ENCODE measurements around the gene NANOGP8.
"Not testable (repeated sequence)": the region's sequence is repeated elsewhere in the genome, so short reads cannot be mapped to it uniquely, and the experiment has no call there.

The NANOGP8 gene

DNA sequence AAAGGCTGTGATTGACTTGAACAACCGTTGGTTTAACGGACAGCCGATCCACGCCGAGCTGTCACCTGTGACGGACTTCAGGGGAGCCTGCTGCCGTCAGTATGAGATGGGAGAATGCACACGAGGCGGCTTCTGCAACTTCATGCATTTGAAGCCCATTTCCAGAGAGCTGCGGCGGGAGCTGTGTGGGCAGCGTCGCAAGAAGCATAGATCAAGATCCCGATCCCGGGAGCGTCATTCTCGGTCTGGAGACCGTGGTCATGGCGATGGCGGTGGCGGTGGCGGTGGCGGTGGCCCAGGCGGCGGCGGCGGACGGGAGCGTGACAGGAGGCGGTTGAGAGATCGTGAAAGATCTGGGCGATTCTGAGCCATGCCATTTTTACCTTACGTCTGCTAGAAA lies 7.8 kb upstream of the NANOGP8 start:
- DNase-seq (ENCODE audit: low spot score) = no peak

DNA sequence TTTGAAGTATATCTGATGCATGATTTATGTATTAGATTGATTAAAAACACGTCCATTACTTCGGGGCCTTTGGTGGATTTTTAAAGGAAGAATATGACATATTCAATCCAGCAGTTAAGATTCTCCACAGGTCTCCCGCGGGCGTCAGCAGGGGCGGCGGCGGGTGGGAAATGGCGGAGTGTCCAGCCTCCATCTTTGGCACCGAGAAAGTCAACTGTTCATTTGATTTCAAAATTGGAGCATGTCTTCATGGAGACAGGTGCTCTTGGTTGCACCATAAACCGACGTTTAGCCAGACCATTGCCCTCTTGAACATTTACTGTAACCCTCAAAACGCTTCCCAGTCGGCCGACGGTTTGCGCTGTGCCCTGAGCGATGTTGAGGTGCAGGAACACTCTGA lies 7.2 kb upstream of the NANOGP8 start:
- DNase-seq (ENCODE audit: low spot score) = no peak

DNA sequence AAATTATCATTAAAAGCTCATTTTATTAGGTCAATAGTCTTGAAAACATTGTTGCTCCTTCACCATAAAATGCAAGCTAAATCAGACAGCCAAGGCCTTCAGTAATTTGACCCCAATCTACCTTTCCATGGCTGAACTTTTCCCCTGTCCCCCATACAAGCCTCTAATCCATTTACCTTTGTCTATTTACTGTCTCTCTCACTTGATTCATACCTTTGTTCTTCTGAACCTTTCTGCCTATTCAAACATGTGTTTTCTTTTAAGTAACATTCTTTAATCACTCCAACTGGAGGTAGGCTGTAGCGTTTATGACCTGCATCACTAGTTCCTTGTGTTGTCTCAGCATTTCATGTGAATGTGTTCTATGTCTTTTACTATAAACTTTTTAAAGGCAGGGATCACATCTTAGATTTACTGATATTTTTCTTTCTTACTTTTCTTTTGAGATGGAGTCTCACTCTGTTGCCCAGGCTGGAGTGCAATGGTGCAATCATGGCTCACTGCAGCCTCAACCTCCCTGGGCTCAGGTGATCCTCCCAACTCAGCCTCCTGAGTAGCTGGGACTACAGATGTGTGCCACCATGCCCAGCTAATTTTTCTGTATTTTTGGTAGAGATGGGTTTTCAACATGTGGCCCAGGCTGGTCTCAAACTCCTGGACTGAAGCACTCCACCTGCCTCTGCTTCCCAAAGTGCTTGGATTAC lies 5.2 kb upstream of the NANOGP8 start:
- no peak for DNase-seq (ENCODE audit: low spot score)

DNA sequence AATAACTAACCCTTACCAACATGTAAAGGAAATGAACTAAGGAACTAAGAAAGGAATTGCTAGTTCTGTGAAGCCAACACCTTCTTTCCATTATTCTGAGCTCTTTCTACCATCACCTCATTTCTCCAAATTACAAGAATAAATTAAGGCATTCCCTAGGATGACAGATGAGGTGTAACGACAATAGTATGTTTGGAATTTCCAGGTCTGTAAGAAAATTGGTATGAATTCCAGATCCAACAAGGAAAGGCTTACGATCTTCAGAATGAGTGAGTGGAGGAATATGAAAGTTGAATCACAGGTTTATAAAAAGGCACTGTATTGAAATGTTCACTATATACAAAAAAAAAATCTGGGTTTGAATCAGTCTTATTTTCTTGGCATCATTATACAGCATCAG lies 4.5 kb upstream of the NANOGP8 start:
- DNase-seq (ENCODE audit: low spot score) = no peak

DNA sequence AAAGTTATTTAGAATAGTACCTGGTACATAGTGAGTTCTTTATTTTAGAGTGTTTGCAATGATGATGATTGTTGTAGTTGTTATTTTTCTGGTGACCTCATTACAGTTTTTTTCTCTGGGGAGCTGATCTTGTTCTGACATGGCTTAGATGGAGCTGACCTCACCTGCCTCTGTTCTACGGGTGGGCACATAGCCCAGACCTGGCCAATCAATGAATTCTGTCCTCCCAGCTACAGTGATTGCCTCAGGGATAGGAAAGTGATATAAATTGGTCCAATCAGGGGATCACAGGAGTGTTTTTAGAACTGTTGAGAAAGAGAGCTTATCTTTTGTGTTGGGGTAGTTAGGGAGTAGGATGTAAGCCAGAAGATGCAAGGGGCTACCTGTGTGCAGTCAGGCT lies 3.2 kb upstream of the NANOGP8 start:
- DNase-seq (ENCODE audit: low spot score) = no peak

DNA sequence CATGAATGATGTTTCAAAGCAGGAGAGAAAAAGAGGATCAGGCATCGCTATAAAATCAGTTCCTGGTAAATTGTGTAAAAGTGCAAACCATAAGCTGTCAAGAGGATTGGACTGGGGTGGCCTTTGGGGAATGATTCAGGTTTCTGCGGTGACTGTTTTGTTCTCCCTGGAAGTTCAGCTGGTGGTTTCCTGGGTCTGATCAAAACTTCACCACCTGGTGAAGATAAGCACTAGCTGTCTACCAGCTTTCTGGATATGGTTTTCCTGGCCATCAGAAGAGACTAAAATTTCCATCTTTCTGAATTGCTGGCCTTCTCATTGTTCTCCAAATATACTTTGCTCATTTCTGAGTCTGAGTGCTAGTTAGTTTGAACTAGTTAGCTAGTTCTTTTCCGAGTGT lies 2.7 kb upstream of the NANOGP8 start:
- DNase-seq (ENCODE audit: low spot score) = no peak

DNA sequence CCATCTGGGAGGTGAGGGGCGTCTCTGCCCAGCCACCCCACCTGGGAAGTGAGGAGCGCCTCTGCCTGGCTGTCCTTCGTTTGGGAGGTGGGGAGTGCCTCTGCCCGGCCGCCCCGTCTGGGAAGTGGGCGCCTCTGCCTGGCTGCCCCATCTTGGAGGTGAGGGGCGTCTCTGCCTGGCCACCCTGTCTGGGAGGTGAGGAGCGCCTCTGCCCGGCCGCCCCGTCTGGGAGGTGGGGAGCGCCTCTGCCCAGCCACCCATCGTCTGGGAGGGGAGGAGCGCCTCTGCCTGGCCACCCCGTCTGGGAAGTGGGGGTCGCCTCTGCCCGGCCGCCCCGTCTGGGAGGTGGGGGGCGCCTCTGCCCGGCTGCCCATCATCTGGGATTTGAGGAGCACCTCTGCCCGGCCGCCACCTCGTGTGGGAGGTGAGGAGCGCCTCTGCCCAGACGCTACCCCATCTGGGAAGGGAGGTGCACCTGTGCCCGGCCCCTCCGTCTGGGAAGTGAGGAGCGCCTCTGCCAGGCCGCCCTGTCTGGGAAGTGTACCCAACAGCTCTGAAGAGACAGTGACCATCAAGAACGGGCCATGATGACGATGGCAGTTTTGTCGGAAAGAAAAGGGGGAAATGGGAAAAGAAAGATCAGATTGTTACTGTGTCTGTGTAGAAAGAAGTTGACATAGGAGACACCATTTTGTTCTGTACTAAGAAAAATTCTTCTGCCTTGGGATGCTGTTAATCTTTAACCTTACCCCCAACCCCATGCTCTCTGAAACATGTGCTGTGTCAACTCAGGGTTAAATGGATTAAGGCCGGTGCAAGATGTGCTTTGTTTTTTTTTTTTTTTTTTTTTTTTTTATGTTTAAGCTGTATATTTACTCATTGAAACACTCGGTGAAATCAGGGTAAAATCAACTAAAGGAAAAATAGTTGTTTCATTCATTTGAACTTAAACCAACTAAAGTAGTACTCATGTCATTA lies 2.4 kb downstream of the NANOGP8 start:
- DNase-seq (ENCODE audit: low spot score) = not testable (repeated sequence)

DNA sequence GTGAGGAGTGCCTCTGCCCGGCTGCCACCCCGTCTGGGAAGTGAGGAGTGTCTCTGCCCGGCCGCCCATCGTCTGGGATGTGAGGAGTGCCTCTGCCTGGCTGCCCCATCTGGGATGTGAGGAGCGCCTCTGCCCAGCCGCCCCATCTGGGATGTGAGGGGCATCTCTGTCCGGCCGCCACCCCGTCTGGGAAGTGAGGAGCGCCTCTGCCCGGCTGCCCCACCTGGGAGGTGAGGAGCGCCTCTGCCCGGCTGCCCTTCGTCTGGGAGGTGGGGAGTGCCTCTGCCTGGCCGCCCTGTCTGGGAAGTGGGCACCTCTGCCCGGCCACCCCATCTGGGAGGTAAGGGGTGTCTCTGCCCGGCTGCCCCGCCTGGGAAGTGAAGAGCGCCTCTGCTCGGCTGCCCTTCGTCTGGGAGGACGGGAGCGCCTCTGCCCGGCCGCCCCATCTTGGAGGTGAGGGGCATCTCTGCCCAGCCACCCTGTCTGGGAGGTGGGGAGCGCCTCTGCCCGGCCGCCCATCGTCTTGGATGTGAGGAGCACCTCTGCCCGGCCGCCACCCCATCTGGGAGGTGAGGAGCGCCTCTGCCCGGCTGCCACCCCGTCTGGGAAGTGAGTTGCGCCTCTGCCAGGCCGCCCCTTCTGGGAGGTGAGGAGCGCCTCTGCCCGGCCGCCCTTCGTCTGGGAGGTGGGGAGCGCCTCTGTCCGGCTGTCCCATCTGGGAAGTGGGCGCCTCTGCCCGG lies 3.3 kb downstream of the NANOGP8 start:
- not testable (repeated sequence) for DNase-seq (ENCODE audit: low spot score)

DNA sequence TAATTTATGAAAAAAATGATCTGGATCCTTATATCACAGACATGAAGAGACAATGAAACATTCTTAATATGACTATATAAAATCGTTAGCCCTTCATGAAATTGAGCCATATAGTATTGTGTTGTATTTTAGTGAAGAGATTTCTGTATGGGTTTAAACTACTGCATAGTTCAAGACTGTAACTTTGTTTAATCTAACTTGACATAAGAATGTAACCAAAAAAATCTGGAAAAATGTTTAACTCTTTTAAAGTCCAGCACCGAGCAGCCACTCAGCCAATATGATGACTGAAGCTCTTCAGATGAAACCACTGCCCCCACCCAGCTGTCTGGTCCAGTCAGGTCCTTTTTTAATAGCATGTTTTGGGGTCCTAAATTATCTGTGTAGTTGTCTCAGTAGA lies 4.9 kb downstream of the NANOGP8 start:
- DNase-seq (ENCODE audit: low spot score) = no peak

DNA sequence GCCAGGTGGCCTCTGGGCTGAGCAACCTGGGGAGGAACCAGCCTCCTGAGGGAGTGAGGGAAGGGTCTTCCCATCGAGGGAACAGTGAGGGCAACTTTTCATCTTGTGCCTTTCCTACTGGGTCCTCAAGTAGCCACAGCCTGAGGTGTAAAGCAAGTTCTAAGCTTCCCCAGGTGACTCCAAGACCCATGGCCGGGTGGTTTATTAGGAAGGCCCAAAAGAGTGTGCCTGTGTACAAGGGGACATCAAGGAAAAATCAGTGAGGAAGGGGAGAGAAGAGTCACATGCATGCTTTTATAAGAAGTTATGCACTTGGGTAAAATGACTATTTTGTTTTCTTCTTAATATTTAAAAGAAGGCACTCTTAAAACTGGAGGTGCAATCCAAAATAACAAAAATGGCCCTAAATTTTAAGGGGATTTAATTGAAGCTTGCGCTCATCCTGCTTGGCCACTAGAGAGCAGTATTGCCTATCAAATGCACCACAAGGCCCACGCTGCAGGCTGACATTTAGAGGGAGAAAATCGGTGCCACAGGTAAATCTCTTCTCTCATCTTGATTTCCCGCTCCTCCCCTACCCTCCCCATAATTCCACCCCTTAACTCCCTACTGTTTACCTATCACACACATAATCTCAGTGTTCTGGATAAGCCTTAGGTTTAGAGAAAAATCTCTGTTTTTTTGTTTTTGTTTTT lies 6.7 kb downstream of the NANOGP8 start:
- DNase-seq (ENCODE audit: low spot score) = peak; percentile 55

DNA sequence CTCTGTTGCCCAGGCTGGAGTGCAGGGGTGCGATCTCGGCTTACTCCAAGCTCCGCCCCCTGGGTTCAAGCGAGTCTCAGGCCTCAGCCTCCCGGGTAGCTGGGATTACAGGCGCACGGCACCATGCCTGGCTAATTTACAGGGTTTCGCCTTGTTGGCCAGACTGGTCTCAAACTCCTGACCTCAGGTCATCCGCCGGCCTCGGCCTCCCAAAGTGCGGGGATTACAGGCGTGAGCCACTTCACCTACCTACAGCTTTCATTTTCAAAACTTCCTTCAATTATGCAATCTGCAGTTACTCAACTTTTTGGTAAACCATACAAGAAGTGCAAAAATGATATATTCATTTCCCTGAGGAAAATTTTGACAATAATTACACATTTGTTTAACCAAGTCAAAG lies 14.0 kb downstream of the NANOGP8 start:
- no peak for DNase-seq (ENCODE audit: low spot score)

DNA sequence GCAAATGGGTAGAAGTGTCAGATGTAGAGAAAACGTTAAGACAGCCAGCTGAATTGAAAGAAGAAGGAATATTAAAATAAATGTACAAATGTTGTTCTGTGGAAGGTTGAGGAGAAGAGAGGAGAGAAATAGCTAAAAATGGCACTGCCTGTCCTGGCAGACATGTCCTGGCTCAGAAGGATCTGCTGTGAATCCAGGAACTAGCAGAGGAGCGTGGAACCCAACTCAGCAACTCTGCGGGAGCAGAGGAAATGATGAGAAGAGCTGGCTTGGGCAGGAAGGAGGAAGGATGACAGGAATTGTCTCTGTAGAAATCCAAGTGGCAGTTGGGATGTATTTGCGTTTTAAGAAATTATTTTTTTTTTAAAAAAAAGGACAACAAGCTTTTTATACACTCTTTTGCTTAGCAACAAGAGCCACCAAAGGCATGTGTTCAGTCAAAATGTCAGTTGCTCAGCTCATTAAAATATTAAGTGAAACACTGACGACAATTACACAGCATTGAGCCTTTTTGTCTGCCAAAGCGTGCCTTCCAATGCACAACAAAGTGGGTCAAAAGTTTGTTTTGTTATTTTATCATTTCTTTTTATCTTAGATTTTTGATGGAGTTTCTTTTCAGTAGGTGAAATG lies 16.1 kb downstream of the NANOGP8 start:
- no peak for DNase-seq (ENCODE audit: low spot score)

DNA sequence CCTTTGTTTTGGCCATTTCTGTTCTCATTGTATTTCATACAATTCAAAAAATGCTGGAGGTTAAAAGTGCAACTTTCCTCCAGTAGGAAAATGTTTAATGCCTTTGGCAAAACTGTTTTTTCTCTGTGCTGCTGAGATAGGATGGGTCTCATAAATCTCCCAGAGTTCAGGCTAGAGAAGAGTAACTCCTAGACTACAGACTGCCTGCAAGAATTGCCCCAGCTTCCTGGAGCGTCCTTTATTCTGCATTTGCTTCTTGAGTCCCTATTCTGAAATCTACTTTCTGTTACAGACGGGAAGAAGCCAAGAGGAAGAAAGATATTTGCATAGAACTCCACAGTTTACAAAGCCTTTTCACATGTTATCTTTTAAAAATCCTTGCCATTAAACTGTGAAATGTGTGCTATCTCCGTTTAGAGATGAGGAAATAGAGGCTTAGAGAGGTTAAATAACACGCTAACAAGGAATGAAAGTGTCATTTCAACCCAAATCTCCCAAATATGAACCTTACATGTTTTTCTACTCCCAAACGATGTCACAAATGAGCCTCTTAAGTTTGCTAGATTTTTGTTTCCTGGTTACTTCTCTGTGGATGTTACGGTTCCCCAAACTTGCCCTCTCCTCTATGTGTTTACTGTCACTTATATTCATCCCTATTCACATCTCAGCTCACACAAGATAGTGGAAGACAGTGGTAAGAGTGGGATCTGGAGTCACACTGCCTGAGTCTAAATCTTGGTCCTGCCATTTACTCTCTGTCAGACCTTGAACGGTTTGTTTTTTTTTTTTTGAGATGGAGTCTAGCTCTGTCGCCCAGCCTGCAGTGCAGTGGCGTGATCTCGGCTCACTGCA lies 17.4 kb downstream of the NANOGP8 start:
- no peak for DNase-seq (ENCODE audit: low spot score)

DNA sequence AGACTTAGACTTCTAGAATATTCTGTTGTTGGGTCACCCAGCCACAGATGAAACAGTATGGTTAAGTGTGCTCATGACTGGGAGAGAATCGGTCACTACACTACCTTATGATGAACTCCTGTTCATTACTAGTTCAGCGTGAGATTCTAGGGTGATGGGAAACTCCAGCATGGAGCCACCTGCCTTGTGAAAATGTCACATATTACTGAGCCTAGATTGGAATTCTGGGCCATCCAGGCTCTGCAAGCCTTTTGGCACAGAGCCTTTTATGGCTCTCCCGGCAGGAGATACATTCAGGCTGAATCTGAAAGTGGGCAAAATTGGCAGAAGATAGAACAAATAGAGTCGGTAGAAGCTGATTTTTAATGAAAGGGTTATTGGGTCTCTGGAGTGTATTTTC lies 19.0 kb downstream of the NANOGP8 start:
- no peak for DNase-seq (ENCODE audit: low spot score)

DNA sequence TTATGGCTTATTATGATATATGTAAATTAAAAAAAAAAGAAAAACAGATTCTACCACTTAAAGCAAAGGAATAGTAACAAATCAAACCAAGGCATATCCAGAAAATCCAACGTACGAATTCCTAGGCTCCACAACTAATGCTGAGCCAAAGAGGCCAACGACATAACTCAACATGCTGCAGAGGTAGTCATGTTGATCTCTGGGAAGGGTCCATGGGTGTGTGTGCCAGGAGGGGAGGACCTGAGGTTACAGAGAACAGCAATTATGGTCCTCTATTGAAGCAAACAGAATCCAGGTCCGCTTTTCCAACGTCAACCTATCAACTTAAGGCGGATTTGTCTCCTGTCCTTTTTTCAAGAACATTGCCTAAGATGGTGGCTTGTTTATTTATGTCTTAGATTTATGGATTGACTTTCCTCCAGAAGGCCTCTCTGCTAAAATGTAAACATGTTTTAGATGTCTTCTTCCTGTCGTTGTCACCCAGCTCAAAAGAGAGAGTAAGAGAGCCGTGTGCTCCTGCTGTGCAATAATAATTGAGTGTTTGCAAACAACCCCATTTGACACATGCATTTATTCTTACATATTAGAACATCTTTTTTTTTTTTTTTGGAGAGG lies 20.4 kb downstream of the NANOGP8 start:
- DNase-seq (ENCODE audit: low spot score) = no peak

DNA sequence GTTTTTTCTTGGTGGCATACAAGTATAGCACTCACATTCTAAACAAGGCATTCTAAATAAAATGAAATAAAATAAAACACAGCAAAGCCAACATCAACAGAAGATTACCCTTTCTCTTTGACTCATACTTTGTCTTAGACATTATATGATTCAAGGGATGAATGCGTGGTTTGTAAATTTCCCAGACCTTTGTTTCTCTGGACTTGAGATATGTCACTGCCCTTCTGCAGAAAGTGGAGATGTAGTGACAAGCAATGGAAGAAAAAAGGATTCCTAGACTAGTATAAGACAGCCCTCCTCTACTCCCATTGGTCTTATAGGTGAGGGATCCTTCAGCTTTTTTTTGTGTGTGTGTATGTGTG lies 22.4 kb downstream of the NANOGP8 start:
- no peak for DNase-seq (ENCODE audit: low spot score)

DNA sequence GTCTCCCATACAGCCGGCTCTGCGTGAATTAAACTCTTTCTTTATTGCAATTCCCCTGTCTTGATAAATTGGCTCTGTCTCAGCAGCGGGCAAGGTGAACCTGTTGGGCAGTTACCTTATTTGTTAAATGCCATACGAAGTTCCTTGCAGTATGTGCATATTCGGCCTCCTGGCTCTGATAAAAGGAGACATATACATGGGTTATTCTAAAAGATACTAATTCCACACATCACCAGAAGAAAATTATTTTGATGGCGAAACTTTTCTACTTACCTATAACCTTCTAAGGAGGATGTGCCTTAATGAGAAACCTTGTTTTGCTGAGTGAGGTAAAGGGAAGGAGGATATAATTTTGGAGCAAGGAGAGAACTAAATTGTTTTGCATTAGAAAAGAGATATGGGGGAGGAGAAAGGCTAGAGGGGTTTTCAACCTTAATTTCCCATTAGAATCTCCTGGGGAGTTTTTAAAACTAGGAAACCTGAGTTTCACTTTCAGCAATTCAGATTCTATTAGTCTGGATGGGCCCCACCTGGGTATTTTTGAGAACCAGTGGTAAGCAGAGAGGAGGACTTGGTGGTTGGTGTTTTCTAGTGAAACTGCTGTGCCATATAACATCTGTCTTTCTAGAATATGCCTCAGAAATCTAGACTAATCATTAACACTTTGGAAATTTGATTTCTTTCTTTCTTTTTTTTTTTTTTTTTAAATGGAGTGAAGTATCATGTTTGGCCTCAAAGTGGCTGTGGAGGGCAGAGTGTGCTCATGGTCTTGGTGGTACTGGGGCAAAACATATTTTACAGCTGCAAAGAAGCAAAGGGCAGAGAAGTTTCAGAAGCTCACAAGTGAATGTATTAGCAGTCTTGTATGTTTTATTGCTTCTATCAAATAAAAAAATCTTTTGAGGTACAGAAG lies 23.0 kb downstream of the NANOGP8 start:
- no peak for DNase-seq (ENCODE audit: low spot score)

DNA sequence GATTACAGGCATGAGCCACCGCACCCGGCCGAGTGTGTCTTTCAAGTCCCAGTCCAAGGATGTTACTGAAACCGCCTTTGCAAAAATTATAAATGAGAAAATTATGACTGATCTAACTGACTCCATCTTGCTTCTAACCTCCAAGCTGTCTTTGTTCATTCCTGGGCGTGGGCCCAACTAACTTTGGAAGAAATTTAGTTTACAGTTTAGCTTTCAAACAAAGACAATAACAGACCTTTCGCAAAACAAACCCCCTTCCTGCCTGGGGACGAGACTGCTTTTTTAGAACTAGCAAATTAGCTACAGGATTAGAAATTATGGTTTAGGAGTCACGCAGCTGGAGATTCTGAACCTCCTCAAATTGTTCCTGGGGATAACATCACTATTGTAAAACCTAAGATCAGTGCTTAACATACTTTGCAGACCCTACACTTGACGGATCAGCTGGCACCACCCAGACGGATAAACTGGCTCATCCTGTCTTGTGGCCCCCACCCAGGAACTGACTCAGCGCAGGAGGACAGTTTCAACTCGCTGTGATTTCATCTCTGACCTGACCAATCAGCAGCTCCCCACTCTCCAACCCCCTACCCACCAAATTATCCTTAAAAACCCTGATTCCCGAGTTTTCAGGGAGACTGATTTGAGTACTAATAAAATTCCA lies 23.8 kb downstream of the NANOGP8 start:
- no peak for DNase-seq (ENCODE audit: low spot score)

DNA sequence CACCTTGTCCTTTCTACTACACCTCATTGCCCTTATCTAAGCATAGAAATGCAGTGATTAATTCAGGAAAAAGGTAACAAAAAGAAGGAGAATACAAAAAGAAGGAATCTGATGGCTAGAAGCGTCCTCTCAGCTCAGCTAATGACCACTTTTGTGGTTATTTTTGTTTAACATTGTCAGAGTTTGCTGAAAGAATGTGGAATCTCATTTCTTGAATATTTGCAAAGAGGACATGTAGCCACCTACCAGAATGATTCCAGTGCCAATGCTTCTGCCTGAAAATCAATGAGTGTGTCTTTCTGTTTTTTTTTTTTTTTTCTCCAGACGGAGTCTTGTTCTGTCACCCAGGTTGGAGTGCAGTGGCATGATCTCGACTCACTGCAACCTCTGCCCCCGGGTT lies 24.5 kb downstream of the NANOGP8 start:
- no peak for DNase-seq (ENCODE audit: low spot score)

All from hematopoietic multipotent progenitor cell treated with erythropoietin and hydrocortisone succinate and interleukin-3 and kit ligand, for 17 days (in vitro differentiated cells).